Inflammatory macrophage (primary cell): ENCODE results near the gene SLC6A11.

ENCODE experiments used
- DNase-seq, 2 donors: peaks; one replicate each; pipeline ENCODE4 v3.0.0-alpha.2; 2020 to 2022

Gene SLC6A11

GRCh38 chr3:10841100-10841499 lies 25.1 kb downstream of the SLC6A11 start:
- DNase-seq, result no peak

GRCh38 chr3:10843378-10843777 lies 27.4 kb downstream of the SLC6A11 start:
- no peak for DNase-seq

GRCh38 chr3:10845001-10845761 lies 29.2 kb downstream of the SLC6A11 start:
- peak; percentile 85 to 89 for DNase-seq

GRCh38 chr3:10845839-10846656 lies 30.0 kb downstream of the SLC6A11 start:
- peak; percentile 90 to 92 for DNase-seq

- no peak for DNase-seq
Observed at GRCh38 chr3:10846657-10846975, 30.6 kb downstream of the SLC6A11 start.

- peak in 1 of 2 donors; percentile 11 for DNase-seq
Observed at GRCh38 chr3:10848261-10848660, 32.2 kb downstream of the SLC6A11 start.

GRCh38 chr3:10852066-10852808 lies 36.2 kb downstream of the SLC6A11 start:
- DNase-seq, result no peak

GRCh38 chr3:10855083-10855870 lies 39.2 kb downstream of the SLC6A11 start:
- no peak for DNase-seq

GRCh38 chr3:10855871-10856662 lies 40.0 kb downstream of the SLC6A11 start:
- DNase-seq, result no peak

GRCh38 chr3:10857235-10857634 lies 41.2 kb downstream of the SLC6A11 start:
- DNase-seq, result no peak

- DNase-seq, result no peak
Observed at GRCh38 chr3:10858091-10858490, 42.1 kb downstream of the SLC6A11 start.

- DNase-seq, result peak in 1 of 2 donors; percentile 9
Observed at GRCh38 chr3:10867384-10867783, 51.4 kb downstream of the SLC6A11 start.

GRCh38 chr3:10869460-10869859 lies 53.4 kb downstream of the SLC6A11 start:
- no peak for DNase-seq

GRCh38 chr3:10870296-10870695 lies 54.3 kb downstream of the SLC6A11 start:
- no peak for DNase-seq

GRCh38 chr3:10873415-10873814 lies 57.4 kb downstream of the SLC6A11 start:
- DNase-seq, result no peak

- no peak for DNase-seq
Observed at GRCh38 chr3:10875914-10876313, 59.9 kb downstream of the SLC6A11 start.

- no peak for DNase-seq
Observed at GRCh38 chr3:10876661-10877060, 60.6 kb downstream of the SLC6A11 start.

- no peak for DNase-seq
Observed at GRCh38 chr3:10882851-10883250, 66.8 kb downstream of the SLC6A11 start.

- DNase-seq, result peak; percentile 8 to 42
Observed at GRCh38 chr3:10883478-10884234, 67.6 kb downstream of the SLC6A11 start.

- no peak for DNase-seq
Observed at GRCh38 chr3:10887015-10887414, 71.0 kb downstream of the SLC6A11 start.
